K562 (cell line): Measurements from ENCODE around the gene RCOR1. TPM values are rescaled to one million over a fixed set of nuclear protein-coding genes. Genes with fewer than 3 reads are reported as not detected.

Experiments used
- ATAC-seq: fragments of 200-7000 bp; cut with Tn5 transposase; 3 replicates; pipeline ENCODE4 v1.9.1; 2020; ENCODE audit warnings: moderate library complexity
- BruUV-seq: library from RNA; stranded (reverse); fragments of 400-500 nt; replicated peaks from 2 replicates; lab custom pipeline; 2021; lab: Mats Ljungman, UMichigan
- CTCF ChIA-PET: fragments of 300-600 bp; formaldehyde crosslinking; extraction: SDS; loops from one replicate; lab custom pipeline; 2021; ENCODE audit warnings: low intra/inter-chr PET ratio; lab: Yijun Ruan, JAX
- POLR2A ChIA-PET: fragments of 300-600, 350-650 bp; sonication (Branson Sonifier 250); formaldehyde crosslinking; extraction: SDS; loops from one replicate; lab custom pipeline; 2021; ENCODE audit warnings: antibody characterized with exemption, inconsistent platforms; lab: Yijun Ruan, JAX
- DNase-seq, 4 experiments: peaks; one replicate each; pipeline versions ENCODE4 v3.0.0 to v3.0.0-alpha.2; 2011 to 2018; ENCODE audit warnings: low spot score in 3 of 4, mixed read lengths in 3 of 4; ENCODE audit errors: extremely low read depth in 1 of 4
- FAIRE-seq: peaks from 2 replicates; lab custom pipeline; 2011; peaks lifted over from hg19 to GRCh38; lab: Jason Lieb, UNC
- H2AFZ ChIP-seq: 2 replicates; pipeline ENCODE4 v1.6.0; 2011; ENCODE audit warnings: low read depth, low read length, control low read depth, inconsistent platforms
- H3K27ac ChIP-seq: fragments of 200-600 bp; 3 replicates; pipeline ENCODE4 v1.8.0; 2011; ENCODE audit warnings: low read depth, mild to moderate bottlenecking, control low read depth, inconsistent platforms, low read length, moderate library complexity, mixed read lengths; ENCODE audit errors: extremely low read depth
- H3K27me3 ChIP-seq, 2 experiments: fragments of 300-600 bp in 1 of 2; 2 replicates in 1 of 2; 3 replicates in 1 of 2; pipeline versions ENCODE4 v1.6.0 to v1.8.0; 2011; ENCODE audit warnings: inconsistent platforms in 2 of 2, low read length in 2 of 2, mild to moderate bottlenecking in 1 of 2, mixed read lengths in 1 of 2, moderate library complexity in 1 of 2; ENCODE audit not compliant: control insufficient read depth in 2 of 2, insufficient read depth in 2 of 2
- H3K36me3 ChIP-seq: fragments of 300-600 bp; 3 replicates; pipeline ENCODE4 v1.8.0; 2011; ENCODE audit warnings: mild to moderate bottlenecking, low read length, inconsistent platforms; ENCODE audit not compliant: control insufficient read depth, insufficient read depth
- H3K4me1 ChIP-seq, 2 experiments: fragments of 200-600 bp in 1 of 2; replicated peaks in 1 of 2; 2 replicates in 1 of 2; 3 replicates in 1 of 2; pipeline versions ENCODE4 v1.5.1 to v1.8.0; 2011; ENCODE audit warnings: inconsistent platforms in 2 of 2, low read length in 2 of 2, mild to moderate bottlenecking in 1 of 2, mixed read lengths in 1 of 2, moderate library complexity in 1 of 2; ENCODE audit not compliant: control insufficient read depth in 2 of 2, insufficient read depth in 2 of 2
- H3K4me2 ChIP-seq: 2 replicates; pipeline ENCODE4 v1.6.1; 2011; ENCODE audit warnings: low read length, control low read depth, inconsistent platforms, mixed read lengths; ENCODE audit not compliant: insufficient read depth
- H3K4me3 ChIP-seq: fragments of 200-600 bp; sonication (generic), shearing (Covaris generic); 2 replicates; pipeline ENCODE4 v1.5.1; 2016; ENCODE audit warnings: control low read depth, inconsistent platforms
- H3K79me2 ChIP-seq: fragments of 200-600 bp; 3 replicates; pipeline ENCODE4 v1.8.0; 2011; ENCODE audit warnings: low read length, inconsistent platforms; ENCODE audit not compliant: control insufficient read depth, insufficient read depth
- H3K9ac ChIP-seq, 2 experiments: 2 replicates each; pipeline versions ENCODE4 v1.6.0 to v1.6.1; 2011; ENCODE audit warnings: low read depth in 2 of 2, low read length in 2 of 2, control low read depth in 1 of 2, inconsistent platforms in 1 of 2, mild to moderate bottlenecking in 1 of 2, mixed read lengths in 1 of 2; ENCODE audit not compliant: insufficient read depth in 1 of 2
- H3K9me1 ChIP-seq: one replicate; pipeline ENCODE4 v1.6.0; 2011; ENCODE audit warnings: inconsistent platforms, mild to moderate bottlenecking, low read length, moderate library complexity; ENCODE audit not compliant: control insufficient read depth, insufficient read depth
- H3K9me3 ChIP-seq: replicated peaks from 2 replicates; pipeline ENCODE4 v1.5.1; 2011; ENCODE audit warnings: low read depth, low read length, inconsistent platforms; ENCODE audit not compliant: control insufficient read depth, insufficient read depth
- H4K20me1 ChIP-seq: replicated peaks from 2 replicates; pipeline ENCODE4 v1.6.1; 2011; ENCODE audit warnings: low read length, inconsistent platforms, mixed read lengths; ENCODE audit not compliant: control insufficient read depth, insufficient read depth
- BCL6 ChIP-seq: fragments of 250-450 bp; sonication (Bioruptor Pico); IDR thresholded peaks from 2 replicates; pipeline ENCODE4 v1.4.0; 2020
- BMI1 ChIP-seq: fragments of 150-350 bp; IDR thresholded peaks from 2 replicates; pipeline ENCODE4 v1.6.1; 2014; ENCODE audit warnings: low read length
- ETV1 ChIP-seq: fragments of 450-650 bp; conservative IDR thresholded peaks from 2 replicates; pipeline ENCODE4 v1.6.1; 2016; ENCODE audit warnings: missing genetic modification characterization, control low read depth, low read depth, missing compliant biosample characterization
- KDM5B ChIP-seq: fragments of 200-600 bp; sonication (generic); IDR thresholded peaks from 2 replicates; pipeline ENCODE4 v1.6.1; 2012; ENCODE audit warnings: low read depth, mild to moderate bottlenecking, moderate library complexity, low read length, control low read depth, inconsistent platforms; ENCODE audit not compliant: insufficient replicate concordance
- NRF1 ChIP-seq, 2 experiments: fragments of 450-650 bp; IDR thresholded peaks in 1 of 2; conservative IDR thresholded peaks in 1 of 2; 2 replicates each; pipeline ENCODE4 v1.6.1; 2014; ENCODE audit warnings: mild to moderate bottlenecking in 2 of 2
- RAD21 ChIP-seq, 2 experiments: fragments of 250-450 bp in 1 of 2; fragments of 450-650 bp in 1 of 2; sonication (Bioruptor Pico) in 1 of 2; formaldehyde crosslinking in 1 of 2; IDR thresholded peaks in 1 of 2; conservative IDR thresholded peaks in 1 of 2; 2 replicates each; pipeline versions ENCODE4 v1.4.0 to v1.8.0; 2020 to 2022; ENCODE audit warnings: mild to moderate bottlenecking in 2 of 2, moderate library complexity in 1 of 2
- TFE3 ChIP-seq: fragments of 450-650 bp; formaldehyde crosslinking; IDR thresholded peaks from 2 replicates; pipeline ENCODE4 v1.4.0; 2020; ENCODE audit warnings: mild to moderate bottlenecking, mixed read lengths
- TSC22D4 ChIP-seq: fragments of 450-650 bp; IDR thresholded peaks from 2 replicates; pipeline ENCODE4 v1.6.1; 2016; ENCODE audit warnings: missing genetic modification characterization, missing biosample characterization, control low read depth
- ZNF282 ChIP-seq: sonication (generic); formaldehyde crosslinking; IDR thresholded peaks from 2 replicates; pipeline ENCODE4 v1.8.1; 2023; ENCODE audit warnings: missing genetic modification reagents
- ZNF445 ChIP-seq: fragments of 250-450 bp; sonication (Bioruptor Pico); IDR thresholded peaks from 2 replicates; pipeline ENCODE4 v1.4.0; 2020; ENCODE audit warnings: low read depth, mild to moderate bottlenecking, moderate library complexity
- WGBS: fragments of 100-300 bp; shearing (Covaris generic); methylation state at CpG from one replicate; pipeline ENCODE4 v1.1.6; 2016; ENCODE audit warnings: low coverage, mixed read lengths; ENCODE audit not compliant: insufficient coverage; ENCODE audit errors: missing lambda C conversion rate; 5-methylcytosine and 5-hydroxymethylcytosine counted together
- in situ Hi-C: fragments of 300-500 bp; cut with MboI; formaldehyde crosslinking; loops from 4 replicates; pipeline ENCODE4 v1.15.0; 2018; ENCODE audit warnings: inconsistent platforms, mixed read lengths
- intact Hi-C: fragments of 100-400 bp; cut with micrococcal nuclease; formaldehyde crosslinking; loops from 2 replicates; pipeline ENCODE4 v1.14.2; 2022
- polyA plus RNA-seq, 8 experiments: library from polyadenylated mRNA; depleted of rRNA in 4 of 8; stranded (reverse) in 5 of 8; unstranded in 3 of 8; fragments of >200 nt; fragmentation: Nextera tagmentation in 2 of 8; fragmentation: Illumina TruSeq in 1 of 8; extraction: Ambion mirVana in 2 of 8; extraction: Trizol in 1 of 8; gene quantifications; 2 replicates each; pipeline versions ENCODE4 v1.2.1 to v1.2.3, GENCODE V29; 2011 to 2014; ENCODE audit warnings: inconsistent platforms in 1 of 8, missing spikeins in 1 of 8
- total RNA-seq, 7 experiments: library from RNA; depleted of rRNA in 6 of 7; stranded (reverse); fragments of >200 nt in 6 of 7; fragmentation: Illumina TruSeq in 2 of 7; extraction: Trizol in 2 of 7; gene quantifications; 2 replicates each; pipeline versions ENCODE4 v1.2.1 to v1.2.3, GENCODE V29; 2011 to 2021; ENCODE audit warnings: low replicate concordance in 1 of 7
- TF ChIP-seq, protein P1 (sequence below): fragments of 250-450 bp; sonication (Bioruptor Pico); IDR thresholded peaks from 2 replicates; pipeline ENCODE4 v1.8.0; 2022; ENCODE audit warnings: moderate library complexity, mild to moderate bottlenecking, inconsistent platforms

The RCOR1 gene
- total and polyA plus RNA-seq, 9 of the 15 experiments (the other 6 are each of a cell fraction or from before 2014, with no cell fraction given), result 8.5 to 47.9 (median 20.9) TPM

DNA sequence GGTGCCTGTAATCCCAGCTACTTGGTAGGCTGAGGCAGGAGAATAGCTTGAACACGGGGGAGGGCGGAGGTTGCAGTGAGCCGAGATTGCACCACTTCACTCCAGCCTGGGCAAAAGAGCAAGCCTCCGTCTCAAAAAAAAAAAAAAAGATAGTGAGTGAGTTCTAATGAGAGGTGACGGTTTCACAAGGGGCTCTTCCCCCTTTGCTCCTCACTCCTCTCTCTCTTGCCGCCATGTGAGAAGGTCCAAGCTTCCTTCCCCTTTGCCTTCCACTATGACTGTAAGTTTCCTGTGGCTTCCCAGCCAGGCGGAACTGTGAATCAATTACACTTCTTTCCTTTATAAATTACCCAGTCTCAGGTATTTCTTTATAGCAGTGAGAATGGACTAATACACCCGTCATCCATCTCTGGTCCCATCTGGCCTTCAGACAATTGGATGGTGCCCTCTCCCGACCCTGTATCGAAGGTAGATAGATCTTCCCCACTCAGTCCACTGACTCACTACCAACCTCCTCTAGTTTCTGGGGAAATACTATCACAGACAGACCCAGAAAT, 27.0 kb upstream of the RCOR1 start:
- FAIRE-seq (no peak), ATAC-seq (no peak), DNase-seq (no peak)
- 52% methylated on average over 5 of the region's 10 CpGs for WGBS
- intact Hi-C loops (no loop called here), in situ Hi-C loops (no loop called here)
- no TSS peak for BruUV-seq
- H3K9me3 ChIP-seq, result no peaks in the 10 kb centered on the region
- no peaks in the 10 kb centered on the region for H3K36me3 ChIP-seq
- H3K4me3 ChIP-seq, result no peak overlapping the region
- no peaks in the 10 kb centered on the region for H3K9me1 ChIP-seq
- no peak overlapping the region for H3K9ac ChIP-seq
- peaks cover 12 to 26% of the 10 kb centered on the region in 2 experiments; a peak in 4 of 5 replicates for H3K4me1 ChIP-seq
- H3K79me2 ChIP-seq, result no peaks in the 10 kb centered on the region
- H4K20me1 ChIP-seq, result no peaks in the 10 kb centered on the region
- H3K4me2 ChIP-seq, result no peak overlapping the region
- POLR2A ChIA-PET, result no interaction called here
- H3K27me3 ChIP-seq, result no peaks in the 10 kb centered on the region
- CTCF ChIA-PET, result no interaction called here
- H2AFZ ChIP-seq, result no peak overlapping the region
- TF ChIP-seq TFE3 (CRISPR knock-in tag) (no peak), NRF1 (conservative IDR thresholded peaks at IDR 0.05 in 1 of 2, IDR thresholded peaks at IDR 0.05 in 1 of 2) (no peak), ZNF282 (CRISPR knock-in tag) (no peak), BCL6 (CRISPR knock-in tag) (no peak), ZNF445 (CRISPR knock-in tag) (no peak), TSC22D4 (no peak), RAD21 (CRISPR knock-in tag; conservative IDR thresholded peaks at IDR 0.05 in 1 of 2, IDR thresholded peaks at IDR 0.05 in 1 of 2) (no peak), ETV1 (tag) (no peak), BMI1 (no peak), KDM5B (no peak)
- TF ChIP-seq, protein P1, sequence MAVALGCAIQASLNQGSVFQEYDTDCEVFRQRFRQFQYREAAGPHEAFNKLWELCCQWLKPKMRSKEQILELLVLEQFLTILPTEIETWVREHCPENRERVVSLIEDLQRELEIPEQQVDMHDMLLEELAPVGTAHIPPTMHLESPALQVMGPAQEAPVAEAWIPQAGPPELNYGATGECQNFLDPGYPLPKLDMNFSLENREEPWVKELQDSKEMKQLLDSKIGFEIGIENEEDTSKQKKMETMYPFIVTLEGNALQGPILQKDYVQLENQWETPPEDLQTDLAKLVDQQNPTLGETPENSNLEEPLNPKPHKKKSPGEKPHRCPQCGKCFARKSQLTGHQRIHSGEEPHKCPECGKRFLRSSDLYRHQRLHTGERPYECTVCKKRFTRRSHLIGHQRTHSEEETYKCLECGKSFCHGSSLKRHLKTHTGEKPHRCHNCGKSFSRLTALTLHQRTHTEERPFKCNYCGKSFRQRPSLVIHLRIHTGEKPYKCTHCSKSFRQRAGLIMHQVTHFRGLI (CRISPR knock-in tag), result no peak
- H3K27ac ChIP-seq, result no peak overlapping the region
